ENCODE measurements around the gene ABCF1.

GRCh38 chr6:30537931-30538330, 33.3 kb upstream of the ABCF1 start:
- TF ChIP-seq CTCF (IDR thresholded peaks at IDR 0.05) = no peak
- no peak for TF ChIP-seq SIN3A (IDR thresholded peaks at IDR 0.05; ENCODE audit: borderline replicate concordance, insufficient read depth, low read depth, low read length)
- TF ChIP-seq POLR2AphosphoS5 (IDR thresholded peaks at IDR 0.05; ENCODE audit: low read depth, low read length) = no peak
- TF ChIP-seq TCF7L2 (IDR thresholded peaks at IDR 0.05; ENCODE audit: low read depth, low read length) = no peak
